NOMO-1 treated with dmso at 0.1 percent for 144 hours (cell line): ENCODE measurements around the gene CYBB.

Experiments
- DNase-seq: peaks from one replicate; lab custom pipeline; 2025; ENCODE audit not compliant: unreplicated experiment; lab: John Stamatoyannopoulos, UW

CYBB gene

GRCh38 chrX:37834937-37835336 is 55.1 kb downstream of the CYBB start:
- DNase-seq, result no peak

- no peak for DNase-seq
Observed at GRCh38 chrX:37840931-37841330, 61.1 kb downstream of the CYBB start.

GRCh38 chrX:37844622-37845021 is 64.8 kb downstream of the CYBB start:
- DNase-seq, result no peak

- no peak for DNase-seq
Observed at GRCh38 chrX:37846141-37846540, 66.3 kb downstream of the CYBB start.

- no peak for DNase-seq
Observed at GRCh38 chrX:37846558-37846933, 66.7 kb downstream of the CYBB start.

- peak; percentile 56 for DNase-seq
Observed at GRCh38 chrX:37846934-37847732, 67.3 kb downstream of the CYBB start, which contains the start of gene DYNLT3. TSS of gene DYNLT3 (minus strand) at chrX:37847571. CDS start at chrX:37847510, 61 bp downstream.

GRCh38 chrX:37847733-37848197 is 67.9 kb downstream of the CYBB start:
- DNase-seq, result no peak

- DNase-seq, result no peak
Observed at GRCh38 chrX:37854148-37854547, 74.3 kb downstream of the CYBB start.

- DNase-seq, result no peak
Observed at GRCh38 chrX:37854748-37855147, 74.9 kb downstream of the CYBB start.

- no peak for DNase-seq
Observed at GRCh38 chrX:37860721-37861120, 80.9 kb downstream of the CYBB start.

- no peak for DNase-seq
Observed at GRCh38 chrX:37862851-37863250, 83.0 kb downstream of the CYBB start.
